GM21447 (cell line): ENCODE measurements around the gene USP17L29.
"Not testable (repeated sequence)": the region's sequence is repeated elsewhere in the genome, so short reads cannot be mapped to it uniquely, and the experiment has no call there.

ENCODE experiments used
- ATAC-seq: cut with Tn5 transposase; IDR thresholded peaks from one replicate; pipeline ENCODE4 v1.9.1; 2021; ENCODE audit not compliant: unreplicated experiment

Gene USP17L29

GRCh38 chr4:9353338-9353737 is at the start of gene USP17L29:
Gene USP17L29 (plus strand): TSS chr4:9353638. CDS start chr4:9353638, 0 bp downstream.
- not testable (repeated sequence) for ATAC-seq

GRCh38 chr4:9324191-9324590 is 29.2 kb upstream of the USP17L29 start:
- not testable (repeated sequence) for ATAC-seq

- ATAC-seq = not testable (repeated sequence)
Observed at GRCh38 chr4:9324865-9325264, 28.6 kb upstream of the USP17L29 start, which contains the start of gene USP17L24. Gene USP17L24 (plus strand): TSS chr4:9325165. CDS start chr4:9325165, 0 bp downstream.

GRCh38 chr4:9329611-9330010 is 23.8 kb upstream of the USP17L29 start, which contains the start of gene USP17L25:
Gene USP17L25 (plus strand): TSS chr4:9329911. CDS start chr4:9329911, 0 bp downstream.
- ATAC-seq = not testable (repeated sequence)

GRCh38 chr4:9334358-9334757 is 19.1 kb upstream of the USP17L29 start, which contains the start of gene USP17L26:
Gene USP17L26 (plus strand): TSS chr4:9334658. CDS start chr4:9334658, 0 bp downstream.
- not testable (repeated sequence) for ATAC-seq

GRCh38 chr4:9339103-9339502 is 14.3 kb upstream of the USP17L29 start, which contains the start of gene USP17L5:
Gene USP17L5 (plus strand): TSS chr4:9339403. CDS start chr4:9339403, 0 bp downstream.
- not testable (repeated sequence) for ATAC-seq

- ATAC-seq = not testable (repeated sequence)
Observed at GRCh38 chr4:9343848-9344247, 9.6 kb upstream of the USP17L29 start, which contains the start of gene USP17L27. Gene USP17L27 (plus strand): TSS chr4:9344148. CDS start chr4:9344148, 0 bp downstream.

GRCh38 chr4:9348593-9348992 is 4.8 kb upstream of the USP17L29 start, which contains the start of gene USP17L28:
Gene USP17L28 (plus strand): TSS chr4:9348893. CDS start chr4:9348893, 0 bp downstream.
- not testable (repeated sequence) for ATAC-seq

- ATAC-seq = not testable (repeated sequence)
Observed at GRCh38 chr4:9350866-9351265, 2.6 kb upstream of the USP17L29 start.

- not testable (repeated sequence) for ATAC-seq
Observed at GRCh38 chr4:9362829-9363228, 9.4 kb downstream of the USP17L29 start, which contains the start of gene USP17L30. Gene USP17L30 (plus strand): TSS chr4:9363129. CDS start chr4:9363129, 0 bp downstream.

- not testable (repeated sequence) for ATAC-seq
Observed at GRCh38 chr4:9379881-9380280, 26.4 kb downstream of the USP17L29 start.

- not testable (repeated sequence) for ATAC-seq
Observed at GRCh38 chr4:9381012-9381534, 27.6 kb downstream of the USP17L29 start.

GRCh38 chr4:9384126-9384525 is 30.7 kb downstream of the USP17L29 start:
- no peak for ATAC-seq

GRCh38 chr4:9389001-9389400 is 35.6 kb downstream of the USP17L29 start:
- ATAC-seq = not testable (repeated sequence)
